Measurements from ENCODE around the gene GRB10.

GRB10 gene

DNA sequence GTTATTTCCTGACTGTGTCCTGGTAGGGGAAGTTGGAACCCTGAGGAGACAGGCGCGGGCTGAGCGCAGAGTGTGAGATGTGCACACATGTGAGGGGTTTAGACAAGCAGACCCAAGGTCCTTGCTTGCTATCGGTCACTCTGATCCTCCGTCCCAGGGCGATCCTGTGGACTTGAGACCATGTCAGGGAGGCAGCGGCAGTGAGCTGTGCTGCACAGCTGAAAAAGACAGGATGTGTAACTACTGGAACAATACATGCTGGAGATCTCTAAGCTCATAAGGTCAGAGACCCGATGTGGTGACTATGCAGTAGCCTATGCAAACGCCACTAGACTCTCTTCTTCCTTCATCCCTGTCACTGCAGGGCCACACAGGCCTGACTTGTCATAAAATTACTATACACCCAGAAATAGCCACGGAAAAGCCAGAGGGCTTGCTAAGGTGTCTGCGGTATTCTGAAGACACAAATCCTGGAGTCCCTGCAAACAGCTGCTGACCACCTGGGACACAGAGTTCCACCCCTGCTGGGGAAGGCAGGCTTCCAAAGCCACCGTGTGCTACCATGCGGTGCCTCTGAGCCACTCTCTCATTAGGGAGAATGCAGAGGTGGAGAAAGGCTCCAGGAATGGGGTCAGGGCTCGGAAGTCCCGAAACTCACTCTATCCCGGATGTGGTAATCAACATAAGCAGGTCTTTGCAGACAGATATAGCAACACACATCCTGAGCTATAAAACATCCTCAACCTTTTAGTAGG lies 126.4 kb downstream of the GRB10 start:
- DNase-seq (ENCODE audit: low spot score), result no peak

- DNase-seq (ENCODE audit: low spot score), result no peak
These were observed 127.2 kb downstream of the GRB10 start for GRCh38 chr7:50655490-50655889.

DNA sequence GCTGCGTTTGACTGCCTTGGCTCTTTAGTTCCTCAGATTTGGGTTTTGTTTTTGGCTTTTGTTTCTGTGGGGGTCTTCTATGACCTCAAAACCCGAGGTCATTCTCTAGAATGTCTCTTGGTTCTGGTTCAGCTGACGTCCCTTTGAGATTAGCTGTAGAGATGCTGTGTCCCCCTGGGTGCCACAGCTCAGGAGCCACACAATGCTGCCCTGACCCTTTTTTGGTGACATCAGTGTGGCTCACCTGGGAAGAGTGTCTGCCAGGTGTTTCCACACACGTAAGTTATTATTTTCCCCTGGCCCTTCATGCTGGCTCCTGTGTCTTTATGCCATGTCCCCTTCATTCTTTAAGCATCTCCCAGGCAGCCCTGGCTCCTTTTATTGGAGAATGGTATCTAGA lies 127.7 kb downstream of the GRB10 start:
- DNase-seq (ENCODE audit: low spot score), result no peak

DNA sequence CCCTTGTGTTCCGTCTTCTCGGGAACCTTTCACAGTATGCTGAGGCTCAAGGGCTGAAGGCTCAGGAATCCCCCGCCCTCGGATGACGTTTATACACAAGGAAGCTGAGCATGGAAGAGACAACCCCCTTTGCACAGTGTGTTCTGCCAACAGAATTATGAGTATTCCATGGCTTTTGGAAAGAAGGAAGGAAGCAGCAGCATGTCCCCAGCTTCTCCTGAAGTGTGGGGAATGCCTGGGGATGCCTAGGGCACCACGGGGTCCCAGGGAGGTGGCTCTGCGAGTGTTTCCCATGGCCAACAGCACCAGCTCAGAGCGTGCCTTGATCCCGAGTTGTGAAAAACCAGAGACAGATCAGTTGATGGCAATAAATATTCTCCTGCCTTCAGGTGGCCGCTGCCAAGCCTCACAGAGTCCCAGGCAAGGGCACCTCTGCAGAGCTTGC lies 128.7 kb downstream of the GRB10 start:
- DNase-seq (ENCODE audit: low spot score), result no peak

DNA sequence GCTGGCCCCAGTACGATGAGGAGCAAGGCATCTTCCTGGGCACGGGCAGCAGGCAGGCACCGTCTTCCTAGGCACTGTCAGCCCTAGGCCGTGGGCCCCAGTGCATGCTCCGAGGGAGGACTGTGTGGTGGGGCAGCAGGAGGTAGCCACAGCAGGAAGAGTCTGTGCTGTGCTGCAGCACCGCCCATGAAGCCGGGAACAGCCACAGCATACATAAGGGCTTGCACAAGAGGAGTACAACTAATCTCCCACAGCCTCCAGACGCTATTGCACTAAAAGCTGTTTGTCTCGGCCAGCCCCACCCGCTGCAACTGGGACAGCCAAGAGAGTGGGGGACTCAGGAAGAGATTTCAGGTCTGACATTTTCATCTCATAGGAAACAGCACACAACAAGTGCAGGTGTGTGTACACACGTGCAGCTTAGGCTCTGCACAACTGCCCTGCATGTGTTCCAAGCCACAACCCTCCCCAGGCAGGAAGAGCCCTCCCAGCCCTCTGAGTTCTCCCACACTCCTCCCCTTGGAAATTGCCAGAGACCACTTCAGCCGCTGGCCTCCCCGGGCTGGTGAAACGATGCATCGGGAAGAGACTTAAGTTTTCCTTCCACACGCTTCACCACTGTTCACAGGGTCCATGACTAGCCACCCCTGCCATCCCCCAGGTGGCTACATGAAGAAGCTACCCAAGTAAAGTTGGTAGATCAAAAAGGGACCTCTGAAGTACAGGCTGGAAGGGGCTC lies 129.4 kb downstream of the GRB10 start:
- DNase-seq (ENCODE audit: low spot score), result no peak

DNA sequence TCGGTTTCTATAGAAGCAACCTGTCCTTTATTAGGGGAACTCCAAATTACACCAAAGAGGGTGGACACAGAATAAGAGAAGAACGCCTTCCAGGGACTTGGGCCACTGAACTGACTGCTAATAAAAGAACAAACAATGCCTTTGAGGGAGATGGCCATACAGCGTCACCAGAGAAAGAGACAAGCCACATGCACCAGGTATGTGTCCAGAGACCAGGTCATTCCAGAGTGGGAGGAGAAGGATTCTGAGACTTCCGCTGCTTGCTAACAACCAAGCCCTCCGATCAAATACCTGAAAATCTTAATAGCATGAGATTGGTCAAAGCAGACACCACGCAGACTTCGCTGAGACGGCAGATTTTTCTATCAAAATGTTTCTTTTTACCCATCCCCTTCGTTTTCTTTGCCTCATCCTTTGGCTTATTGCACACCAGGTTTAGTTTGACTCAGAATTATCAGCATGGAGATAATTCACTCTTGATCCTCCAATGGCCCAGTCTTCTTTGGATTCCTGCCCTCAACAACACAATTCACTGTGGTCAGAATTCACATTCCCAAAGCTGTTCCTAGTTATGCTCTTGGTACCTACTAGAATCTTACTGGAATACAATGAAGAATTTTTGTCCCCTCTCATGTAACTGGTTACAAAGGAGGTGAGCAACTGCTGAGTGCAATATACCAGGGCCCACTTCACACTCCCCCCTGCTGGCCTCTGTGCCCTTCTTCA lies 130.1 kb downstream of the GRB10 start:
- no peak for DNase-seq (ENCODE audit: low spot score)

DNA sequence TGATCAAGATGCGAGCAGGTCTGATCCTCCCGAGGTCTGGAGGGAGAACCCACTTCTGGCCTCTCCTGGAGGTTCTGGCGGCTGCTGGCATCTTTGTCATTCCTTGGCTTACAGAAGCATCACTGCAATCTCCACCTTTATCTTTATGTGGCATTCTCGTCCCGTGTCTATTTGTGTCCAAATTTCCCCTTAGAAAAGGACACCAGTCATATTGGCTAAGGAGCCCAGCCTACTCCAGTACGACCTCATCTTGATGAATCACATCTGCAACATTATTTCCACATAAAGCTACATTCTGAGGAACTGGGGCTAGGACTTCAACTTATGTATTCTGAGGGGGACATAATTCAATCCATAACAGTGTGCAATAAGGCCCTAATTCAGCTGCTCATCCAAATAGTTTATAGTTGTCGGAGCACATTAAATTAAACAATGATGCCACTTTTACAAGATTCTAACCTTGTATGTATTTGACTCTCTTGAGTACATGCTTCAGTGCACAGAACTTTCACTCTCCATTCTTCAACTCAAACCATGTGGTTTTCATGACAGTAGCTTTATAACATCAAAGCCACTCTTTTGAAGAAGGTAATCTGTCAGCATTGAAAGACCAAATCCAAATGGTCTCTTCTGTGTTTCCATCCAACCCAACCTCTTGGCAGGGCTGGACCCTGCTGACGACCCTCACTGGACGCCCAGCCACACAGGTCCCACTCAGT lies 131.3 kb downstream of the GRB10 start:
- no peak for DNase-seq (ENCODE audit: low spot score)

DNA sequence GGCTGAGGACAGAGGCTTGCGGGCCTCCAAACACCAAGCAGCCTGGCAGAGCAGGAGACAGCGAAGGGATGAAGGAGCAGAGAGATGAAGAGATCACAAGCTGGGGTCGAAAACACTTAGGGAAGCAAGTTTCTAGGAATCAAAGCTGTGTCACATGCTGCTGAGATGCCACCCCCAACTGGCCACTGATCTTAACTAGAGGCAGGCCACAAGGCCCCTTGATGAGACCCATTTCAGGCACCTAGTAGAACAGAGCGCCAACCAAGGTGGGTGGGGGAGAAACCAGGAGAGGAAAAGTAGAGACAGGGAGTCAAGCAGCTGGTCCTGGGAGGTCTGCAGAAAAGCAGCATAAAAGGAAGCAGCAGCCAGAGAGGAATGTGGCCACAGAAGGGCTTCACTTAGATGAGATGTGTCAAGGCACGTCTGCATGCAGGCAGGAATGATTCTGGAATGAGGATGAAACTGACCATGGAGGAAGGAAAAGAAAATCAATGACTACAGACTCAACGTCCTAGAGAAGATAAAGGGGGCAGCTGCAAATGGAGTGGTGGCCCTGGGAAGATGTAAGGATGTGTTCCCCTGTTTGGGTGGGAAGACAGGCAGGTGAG lies 132.5 kb downstream of the GRB10 start:
- no peak for DNase-seq (ENCODE audit: low spot score)

GRCh38 chr7:50649259-50649885 lies 133.3 kb downstream of the GRB10 start:
- no peak for DNase-seq (ENCODE audit: low spot score)

DNA sequence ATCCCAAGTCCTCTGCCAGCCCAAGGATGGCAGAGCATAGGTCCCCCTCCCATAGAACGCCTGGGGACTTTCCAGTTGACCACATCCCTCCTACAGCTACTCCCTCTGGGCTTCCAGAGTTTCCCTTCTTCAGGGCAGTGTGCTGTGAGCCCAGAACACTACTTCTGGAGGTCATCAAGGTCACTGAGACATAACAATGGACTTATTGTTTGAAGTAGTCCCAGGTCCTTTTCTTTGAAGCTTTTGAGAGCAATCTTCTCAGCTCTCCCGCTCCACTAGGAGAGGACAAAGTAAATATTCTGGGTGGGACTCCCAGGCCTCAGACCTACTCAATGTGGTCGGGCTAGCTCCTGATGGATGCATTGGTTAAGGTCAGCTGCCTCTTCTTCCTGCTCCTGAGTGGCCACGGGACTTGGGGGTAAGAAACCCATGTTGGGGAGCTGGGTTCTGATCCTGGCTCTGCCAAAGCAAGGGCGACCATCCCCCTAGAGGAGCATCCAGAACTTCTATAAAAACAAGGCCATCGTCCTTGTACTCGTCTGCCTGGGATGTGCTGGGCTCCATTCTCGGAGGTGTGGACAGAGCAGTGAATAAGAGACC lies 134.0 kb downstream of the GRB10 start:
- no peak for DNase-seq (ENCODE audit: low spot score)

GRCh38 chr7:50648076-50648475 lies 134.6 kb downstream of the GRB10 start:
- no peak for DNase-seq (ENCODE audit: low spot score)

DNA sequence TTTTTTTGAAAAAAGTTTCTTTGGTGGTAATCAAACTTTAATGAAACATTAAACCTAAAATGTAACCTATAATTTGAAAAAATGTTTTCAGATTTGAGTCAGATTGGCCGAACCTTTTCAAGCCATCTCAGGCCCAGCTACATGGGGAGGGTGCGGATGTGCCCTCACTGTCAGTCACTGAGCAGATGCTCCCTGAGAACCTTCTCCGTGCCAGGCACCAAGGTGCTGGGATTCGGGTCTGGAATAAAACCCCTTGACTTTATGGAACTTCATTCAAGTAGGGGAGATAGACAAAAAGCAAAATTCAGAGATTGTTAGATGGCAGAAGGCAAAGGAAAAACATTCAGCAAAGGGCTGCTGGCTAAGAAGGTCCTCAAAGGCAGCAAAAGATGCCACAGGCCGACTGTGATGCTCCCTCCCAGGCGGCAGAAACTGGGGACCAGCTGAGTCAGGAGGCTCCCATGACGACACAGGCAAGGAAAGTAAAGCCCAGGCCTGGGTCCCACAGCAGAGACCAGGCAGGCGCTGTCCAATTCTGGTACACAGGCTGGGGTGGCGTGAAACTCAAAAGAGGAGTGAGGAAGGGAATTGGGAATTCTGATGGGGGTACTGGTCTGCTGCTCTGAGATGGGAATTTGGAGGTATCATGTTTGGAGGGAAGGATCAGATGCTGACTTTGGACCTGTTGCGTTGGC lies 135.3 kb downstream of the GRB10 start:
- DNase-seq (ENCODE audit: low spot score), result no peak

GRCh38 chr7:50646069-50646468 lies 136.6 kb downstream of the GRB10 start:
- no peak for DNase-seq (ENCODE audit: low spot score)

DNA sequence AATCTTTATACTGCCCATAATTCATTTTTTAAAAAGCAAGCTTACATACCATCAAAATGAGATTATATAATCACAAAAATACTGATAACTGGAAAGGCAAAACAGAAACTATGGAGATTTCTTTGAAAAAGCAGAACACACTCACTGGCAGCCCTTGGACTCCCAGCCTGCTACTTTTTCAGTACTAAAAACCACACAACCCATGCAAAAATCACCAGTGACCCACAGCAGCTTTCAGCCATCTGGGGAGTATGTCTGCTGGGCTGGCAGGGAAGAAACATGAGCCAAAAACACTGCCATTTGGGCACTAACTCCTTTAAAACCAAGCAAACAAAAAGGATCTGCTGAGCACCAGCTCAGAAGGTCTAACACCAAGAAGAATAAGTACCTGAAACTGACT lies 137.5 kb downstream of the GRB10 start:
- no peak for DNase-seq (ENCODE audit: low spot score)

GRCh38 chr7:50644586-50644985 lies 138.1 kb downstream of the GRB10 start:
- no peak for DNase-seq (ENCODE audit: low spot score)

- DNase-seq (ENCODE audit: low spot score), result no peak
These were observed 138.6 kb downstream of the GRB10 start for GRCh38 chr7:50644114-50644513.

DNA sequence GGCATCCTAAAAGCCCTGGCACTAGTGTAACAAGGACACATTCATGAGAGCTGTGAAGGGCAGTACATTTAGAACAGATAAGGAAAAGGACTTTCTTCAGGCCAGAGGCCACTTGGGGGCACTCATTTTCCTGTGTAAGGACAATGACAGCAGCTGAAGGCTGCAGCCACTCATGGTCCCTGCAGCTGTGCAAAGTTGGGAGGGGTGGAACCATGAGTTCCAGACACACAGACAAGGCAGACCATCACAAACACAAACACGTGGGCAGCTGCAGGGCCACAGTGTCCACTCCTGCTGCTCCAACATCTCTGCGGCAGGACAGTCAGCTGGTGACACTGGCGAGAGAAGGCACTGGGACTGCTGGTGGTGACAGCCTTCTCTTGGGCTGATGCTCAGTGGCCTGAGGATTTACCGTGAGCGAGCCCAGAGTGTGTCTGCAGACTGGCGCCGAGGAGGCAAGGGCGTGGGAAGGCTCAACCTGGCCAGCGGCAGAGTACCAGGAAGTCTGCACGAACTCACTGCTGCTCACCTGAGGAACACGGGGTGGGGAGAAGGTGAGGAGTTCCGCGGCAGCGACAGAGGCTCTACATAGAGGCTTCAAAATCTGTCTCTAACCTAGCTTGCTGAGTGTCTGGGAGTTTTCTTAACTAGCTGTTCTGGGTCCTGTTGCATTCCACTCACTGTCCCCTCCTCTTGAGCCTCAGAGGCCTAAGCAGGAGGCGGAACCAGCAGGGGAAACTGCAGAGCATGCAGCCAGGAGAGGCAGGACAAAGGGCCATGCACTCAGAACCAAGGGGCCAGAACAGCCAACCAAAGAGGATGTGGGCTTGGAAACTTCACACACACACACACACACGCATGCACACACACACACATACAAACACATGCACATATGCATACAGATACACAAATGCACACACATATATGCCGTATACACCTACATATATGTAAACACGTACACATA lies 141.0 kb downstream of the GRB10 start:
- peak; percentile 17 for DNase-seq (ENCODE audit: low spot score)

DNA sequence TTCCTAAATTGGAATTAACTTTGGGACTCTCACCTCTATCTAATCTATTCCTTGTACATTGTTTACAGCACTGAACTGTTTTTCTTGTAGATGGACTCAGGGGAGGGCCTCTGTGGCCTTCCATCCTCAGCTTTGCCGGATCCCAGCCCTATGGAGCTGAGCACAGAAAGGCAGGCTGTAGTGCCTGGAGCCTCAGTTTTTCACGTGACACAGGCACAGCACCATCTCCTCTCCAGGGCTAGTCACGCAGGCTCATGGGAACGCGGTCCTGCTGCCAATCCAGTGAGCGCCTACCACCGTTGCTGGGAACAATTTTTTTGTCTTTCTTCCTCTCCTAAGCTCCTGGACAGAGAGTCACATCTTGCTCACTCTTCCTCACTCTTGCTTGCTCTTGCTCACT lies 141.9 kb downstream of the GRB10 start:
- no peak for DNase-seq (ENCODE audit: low spot score)

DNA sequence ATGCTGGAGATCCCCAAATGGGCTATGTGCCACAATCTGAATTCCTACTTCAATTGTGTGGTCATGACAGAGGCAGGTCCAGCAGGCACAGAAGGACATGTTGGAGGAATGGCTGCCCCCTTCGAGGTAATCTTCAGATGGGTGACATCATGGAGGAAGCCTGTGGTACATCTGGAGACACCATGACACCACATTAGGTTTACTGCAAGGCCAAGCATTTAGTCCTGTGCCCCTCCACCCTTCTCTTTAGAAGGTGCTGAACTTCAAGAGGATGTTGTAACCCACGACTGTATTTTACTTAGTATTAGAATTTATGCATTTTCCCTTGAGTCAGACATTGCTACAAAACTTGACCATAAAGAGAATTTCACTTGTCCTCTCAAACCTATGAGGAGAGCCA lies 142.4 kb downstream of the GRB10 start:
- DNase-seq (ENCODE audit: low spot score), result no peak

All from SK-N-DZ (cell line).